Activated CD4-positive, alpha-beta memory T cell treated with anti-CD3 and anti-CD28 coated beads for 36 hours (primary cell): ENCODE data around the gene PHTF1. TPM values are rescaled to one million over a fixed set of nuclear protein-coding genes. Genes with fewer than 3 reads are reported as not detected.
A peak's percentile ranks its signal among the peaks of the same experiment; 100 is the strongest.

Experiments
- CTCF ChIA-PET: fragments of 350-600 bp; sonication (Branson Sonifier 250); formaldehyde crosslinking; loops from one replicate; lab custom pipeline; 2021; ENCODE audit warnings: antibody characterized with exemption, inconsistent platforms; lab: Charles Lee
- POLR2A ChIA-PET: fragments of 350-600 bp; sonication (Branson Sonifier 250); formaldehyde crosslinking; loops from one replicate; lab custom pipeline; 2021; ENCODE audit warnings: antibody characterized with exemption; lab: Charles Lee
- DNase-seq: peaks from one replicate; pipeline ENCODE4 v3.0.0-alpha.2; 2020
- H3K27ac Mint-ChIP-seq: one replicate; pipeline ENCODE4 v1.8.0; 2021; ENCODE audit warnings: mixed read lengths
- H3K27me3 Mint-ChIP-seq: one replicate; pipeline ENCODE4 v1.8.0; 2021; ENCODE audit warnings: mixed read lengths
- H3K36me3 Mint-ChIP-seq: one replicate; pipeline ENCODE4 v1.8.0; 2021; ENCODE audit warnings: mixed read lengths
- H3K4me1 Mint-ChIP-seq: one replicate; pipeline ENCODE4 v1.8.0; 2021; ENCODE audit warnings: low read depth, mixed read lengths
- H3K4me3 Mint-ChIP-seq: one replicate; pipeline ENCODE4 v1.8.0; 2021; ENCODE audit warnings: mild to moderate bottlenecking, mixed read lengths
- H3K9me3 Mint-ChIP-seq: one replicate; pipeline ENCODE4 v1.8.0; 2021; ENCODE audit warnings: mixed read lengths
- intact Hi-C: fragments of 100-400 bp; cut with micrococcal nuclease; formaldehyde crosslinking; loops from one replicate; pipeline ENCODE4 v1.15.1; 2023
- total RNA-seq, 2 experiments: library from RNA; stranded (reverse); gene quantifications; one replicate each; pipeline ENCODE4 v1.2.3, GENCODE V29; 2021

The PHTF1 gene
- total RNA-seq, 2 experiments from 2014 or later = 12.6 to 12.9 TPM

GRCh38 chr1:113792471-113792870, 33.2 kb upstream of the PHTF1 start:
- intact Hi-C loops = no loop called here
- ChIA-PET CTCF (interaction anchor here (1.2 kb wide), 1 partner anchor 720 kb away, joined by 5 read pairs; the partner anchor contains the start of gene LRIG2), POLR2A (no interaction called here)
- Mint-ChIP-seq H3K4me1 (peaks cover 58% of the 10 kb centered on the region), H3K27ac (peak overlapping the region; percentile 69), H3K27me3 (no peaks in the 10 kb centered on the region), H3K9me3 (no peaks in the 10 kb centered on the region), H3K4me3 (no peak overlapping the region), H3K36me3 (peaks cover 25% of the 10 kb centered on the region)
- peak; percentile 22 for DNase-seq

- Mint-ChIP-seq H3K4me1 (peaks cover 62% of the 10 kb centered on the region), H3K36me3 (peaks cover 3% of the 10 kb centered on the region), H3K27ac (no peak overlapping the region), H3K4me3 (no peak overlapping the region), H3K9me3 (no peaks in the 10 kb centered on the region), H3K27me3 (no peaks in the 10 kb centered on the region)
- CTCF ChIA-PET = no interaction called here
- POLR2A ChIA-PET = interaction anchor here (0.5 to 1.5 kb wide), 3 partner anchors 10 to 17 kb away, joined by 3 to 4 read pairs (median 4); no protein-coding TSS in a partner anchor
- DNase-seq = no peak
- intact Hi-C loops = loop anchor here (10.0 kb wide), 1 partner anchor 654 kb away; no protein-coding TSS in a partner anchor
Measured at GRCh38 chr1:113788802-113789201, 29.5 kb upstream of the PHTF1 start.

- intact Hi-C loops = loop anchor here (10.0 kb wide), 1 partner anchor 653 kb away; no protein-coding TSS in a partner anchor
- H3K9me3 Mint-ChIP-seq = no peaks in the 10 kb centered on the region
- H3K27ac Mint-ChIP-seq = peak overlapping the region; percentile 2
- CTCF ChIA-PET = interaction anchor here (0.7 to 1.0 kb wide), 3 partner anchors 12 to 27 kb away, joined by 3 to 4 read pairs (median 3); partner anchors contain the start of gene RSBN1
- peaks cover 57% of the 10 kb centered on the region for H3K4me1 Mint-ChIP-seq
- no peak overlapping the region for H3K4me3 Mint-ChIP-seq
- H3K36me3 Mint-ChIP-seq = peaks cover 3% of the 10 kb centered on the region
- H3K27me3 Mint-ChIP-seq = no peaks in the 10 kb centered on the region
- POLR2A ChIA-PET = interaction anchor here (1.0 to 1.5 kb wide), 3 partner anchors 11 to 25 kb away, joined by 3 to 5 read pairs (median 4); partner anchors contain the start of gene RSBN1
- DNase-seq = no peak
Measured at GRCh38 chr1:113787663-113788062, 28.4 kb upstream of the PHTF1 start.

GRCh38 chr1:113786069-113786468, 26.8 kb upstream of the PHTF1 start:
- POLR2A ChIA-PET = interaction anchor here (1.2 to 1.7 kb wide), 2 partner anchors 27 to 84 kb away, joined by 3 to 8 read pairs; partner anchors contain the start of gene PHTF1

GRCh38 chr1:113784104-113784779, 25.0 kb upstream of the PHTF1 start:
- POLR2A ChIA-PET = interaction anchor here (0.9 to 2.3 kb wide), 4 partner anchors 14 to 28 kb away, joined by 5 to 12 read pairs (median 7); partner anchors contain the start of genes PHTF1 and RSBN1
- no peaks in the 10 kb centered on the region for H3K9me3 Mint-ChIP-seq
- no peaks in the 10 kb centered on the region for H3K27me3 Mint-ChIP-seq
- H3K36me3 Mint-ChIP-seq = peaks cover under 1% of the 10 kb centered on the region
- intact Hi-C loops = loop anchor here (1.0 to 10.0 kb wide), 4 partner anchors 18 to 649 kb away; partner anchors contain the start of gene PTPN22
- peak; percentile 40 for DNase-seq
- CTCF ChIA-PET = interaction anchor here (0.6 to 1.3 kb wide), 4 partner anchors 15 to 643 kb away, joined by 3 to 4 read pairs (median 3); partner anchors contain the start of gene RSBN1
- H3K4me3 Mint-ChIP-seq = peak overlapping the region; percentile 40
- peaks cover 38% of the 10 kb centered on the region for H3K4me1 Mint-ChIP-seq
- H3K27ac Mint-ChIP-seq = peak overlapping the region; percentile 88

More at GRCh38 chr1:113786069-113786468, 26.8 kb upstream of the PHTF1 start:
- peaks cover 50% of the 10 kb centered on the region for H3K4me1 Mint-ChIP-seq
- H3K36me3 Mint-ChIP-seq = peaks cover 3% of the 10 kb centered on the region
- H3K4me3 Mint-ChIP-seq = no peak overlapping the region
- DNase-seq = no peak
- no peaks in the 10 kb centered on the region for H3K9me3 Mint-ChIP-seq
- H3K27ac Mint-ChIP-seq = no peak overlapping the region
- intact Hi-C loops = loop anchor here (10.0 kb wide), 1 partner anchor 651 kb away; no protein-coding TSS in a partner anchor
- H3K27me3 Mint-ChIP-seq = no peaks in the 10 kb centered on the region
- CTCF ChIA-PET = no interaction called here

GRCh38 chr1:113783254-113784103, 24.2 kb upstream of the PHTF1 start:
- DNase-seq = peak; percentile 55
- Mint-ChIP-seq H3K36me3 (peaks cover 5% of the 10 kb centered on the region), H3K4me3 (peak overlapping the region; percentile 40), H3K4me1 (peaks cover 39% of the 10 kb centered on the region), H3K9me3 (peaks cover 3% of the 10 kb centered on the region), H3K27me3 (no peaks in the 10 kb centered on the region), H3K27ac (peak overlapping the region; percentile 88)
- intact Hi-C loops = loop anchor here (1.0 to 10.0 kb wide), 5 partner anchors 19 to 649 kb away; partner anchors contain the start of genes PTPN22 and RSBN1
- POLR2A ChIA-PET = interaction anchor here (1.1 to 2.3 kb wide), 2 partner anchors 24 to 28 kb away, joined by 6 to 12 read pairs; partner anchors contain the start of genes PHTF1 and RSBN1
- CTCF ChIA-PET = no interaction called here

GRCh38 chr1:113782406-113782805, 23.1 kb upstream of the PHTF1 start:
- H3K27ac Mint-ChIP-seq = peak overlapping the region; percentile 88
- POLR2A ChIA-PET = no interaction called here
- H3K9me3 Mint-ChIP-seq = peaks cover 4% of the 10 kb centered on the region
- intact Hi-C loops = loop anchor here (10.0 kb wide), 1 partner anchor 648 kb away; no protein-coding TSS in a partner anchor
- DNase-seq = no peak
- H3K4me1 Mint-ChIP-seq = peaks cover 29% of the 10 kb centered on the region
- CTCF ChIA-PET = interaction anchor here (0.6 to 1.0 kb wide), 3 partner anchors 18 to 24 kb away, joined by 3 read pairs; partner anchors contain the start of gene PHTF1
- H3K27me3 Mint-ChIP-seq = no peaks in the 10 kb centered on the region
- no peak overlapping the region for H3K4me3 Mint-ChIP-seq
- peaks cover 8% of the 10 kb centered on the region for H3K36me3 Mint-ChIP-seq

GRCh38 chr1:113780374-113781146, 21.3 kb upstream of the PHTF1 start:
- intact Hi-C loops = loop anchor here (1.0 to 10.0 kb wide), 2 partner anchors 22 to 646 kb away; no protein-coding TSS in a partner anchor
- H3K27me3 Mint-ChIP-seq = no peaks in the 10 kb centered on the region
- POLR2A ChIA-PET = no interaction called here

GRCh38 chr1:113779542-113779941, 20.3 kb upstream of the PHTF1 start:
- CTCF ChIA-PET = no interaction called here
- peaks cover 15% of the 10 kb centered on the region for H3K36me3 Mint-ChIP-seq
- no peak overlapping the region for H3K27ac Mint-ChIP-seq
- no peak overlapping the region for H3K4me3 Mint-ChIP-seq
- peaks cover 4% of the 10 kb centered on the region for H3K9me3 Mint-ChIP-seq
- intact Hi-C loops = no loop called here
- peaks cover 13% of the 10 kb centered on the region for H3K4me1 Mint-ChIP-seq
- POLR2A ChIA-PET = no interaction called here
- no peak for DNase-seq
- no peaks in the 10 kb centered on the region for H3K27me3 Mint-ChIP-seq

More at GRCh38 chr1:113780374-113781146, 21.3 kb upstream of the PHTF1 start:
- Mint-ChIP-seq H3K27ac (no peak overlapping the region), H3K4me3 (no peak overlapping the region), H3K4me1 (peaks cover 18% of the 10 kb centered on the region), H3K36me3 (peaks cover 15% of the 10 kb centered on the region), H3K9me3 (peaks cover 4% of the 10 kb centered on the region)
- CTCF ChIA-PET = interaction anchor here (0.6 to 0.9 kb wide), 2 partner anchors 8 to 1045 kb away, joined by 3 read pairs; no protein-coding TSS in a partner anchor
- no peak for DNase-seq

- H3K27me3 Mint-ChIP-seq = no peaks in the 10 kb centered on the region
- H3K36me3 Mint-ChIP-seq = peaks cover 17% of the 10 kb centered on the region
- POLR2A ChIA-PET = no interaction called here
- H3K9me3 Mint-ChIP-seq = peaks cover 4% of the 10 kb centered on the region
- H3K27ac Mint-ChIP-seq = no peak overlapping the region
- DNase-seq = no peak
- peaks cover 15% of the 10 kb centered on the region for H3K4me1 Mint-ChIP-seq
- H3K4me3 Mint-ChIP-seq = no peak overlapping the region
- CTCF ChIA-PET = no interaction called here
- intact Hi-C loops = no loop called here
Measured at GRCh38 chr1:113777561-113777960, 18.3 kb upstream of the PHTF1 start.
